HG02943 (cell line): ENCODE data around the gene ACTG1.

ENCODE experiments used
- ATAC-seq: cut with Tn5 transposase; IDR thresholded peaks from one replicate; pipeline ENCODE4 v1.9.1; 2021; ENCODE audit warnings: mild to moderate bottlenecking, low read depth, moderate library complexity; ENCODE audit not compliant: unreplicated experiment

ACTG1 gene

DNA sequence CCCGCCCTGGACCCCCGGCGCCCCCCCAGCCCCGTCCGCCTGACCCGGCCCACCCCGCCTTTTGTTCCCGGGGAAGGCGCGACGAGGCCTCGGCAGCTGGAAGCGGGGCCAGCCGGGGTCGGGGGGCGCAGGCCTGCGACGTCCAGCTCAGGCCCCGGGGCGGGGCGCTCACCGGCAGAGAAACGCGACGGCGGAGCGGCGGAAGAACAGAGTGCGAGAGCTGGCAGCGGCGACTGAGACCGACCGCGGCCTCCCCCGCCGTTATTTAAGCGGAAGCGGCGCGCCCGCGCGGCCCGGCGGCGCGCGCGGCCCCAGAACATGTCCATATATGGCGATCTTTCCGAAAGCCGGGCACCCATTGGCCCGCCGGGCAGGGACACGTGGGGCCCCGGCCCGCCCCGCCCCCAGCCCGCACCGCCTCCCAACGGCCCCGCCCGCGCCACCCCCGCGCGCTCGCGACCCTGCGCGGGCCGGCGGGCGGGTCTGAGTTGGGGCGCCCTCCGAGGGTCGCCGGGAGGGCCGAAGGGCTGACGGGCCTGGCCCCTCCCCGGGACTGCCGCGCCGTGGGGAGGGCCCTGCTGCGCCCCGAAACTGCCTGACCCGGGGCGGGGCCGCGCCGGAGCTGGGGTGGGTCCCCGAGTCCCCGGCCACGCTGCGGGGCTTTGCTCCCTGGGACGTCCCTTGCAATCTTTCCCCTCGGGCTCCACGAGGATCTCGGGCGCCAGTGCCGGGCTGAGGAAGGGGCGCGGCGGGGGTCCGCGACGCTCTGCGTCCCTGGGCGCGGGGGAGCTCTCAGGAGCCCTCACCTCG lies at the start of gene ACTG1:
ACTG1 (minus strand) TSS at position 238 of the 810 bp plus-strand sequence. CDS start 445 bp downstream, outside the sequence.
- peak; percentile 44 for ATAC-seq

DNA sequence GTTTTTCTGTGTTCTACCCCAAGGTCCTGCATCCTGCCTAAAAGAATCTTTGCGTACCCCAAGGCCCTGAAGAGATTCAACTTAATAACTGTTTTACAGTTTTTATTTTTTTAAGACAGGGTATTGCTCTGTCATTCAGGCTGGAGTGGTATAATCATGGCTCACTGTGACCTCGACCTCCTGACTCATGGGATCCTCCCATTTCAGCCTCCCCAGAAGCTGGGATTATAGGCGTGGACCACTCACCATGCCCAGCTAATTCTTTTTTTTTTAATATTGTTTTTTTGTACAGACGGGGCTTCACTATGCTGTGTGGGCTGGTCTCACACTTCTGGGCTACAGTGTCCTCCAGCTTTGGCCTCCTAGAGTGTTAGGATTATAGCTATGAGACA lies 48.9 kb upstream of the ACTG1 start:
- ATAC-seq, result no peak

DNA sequence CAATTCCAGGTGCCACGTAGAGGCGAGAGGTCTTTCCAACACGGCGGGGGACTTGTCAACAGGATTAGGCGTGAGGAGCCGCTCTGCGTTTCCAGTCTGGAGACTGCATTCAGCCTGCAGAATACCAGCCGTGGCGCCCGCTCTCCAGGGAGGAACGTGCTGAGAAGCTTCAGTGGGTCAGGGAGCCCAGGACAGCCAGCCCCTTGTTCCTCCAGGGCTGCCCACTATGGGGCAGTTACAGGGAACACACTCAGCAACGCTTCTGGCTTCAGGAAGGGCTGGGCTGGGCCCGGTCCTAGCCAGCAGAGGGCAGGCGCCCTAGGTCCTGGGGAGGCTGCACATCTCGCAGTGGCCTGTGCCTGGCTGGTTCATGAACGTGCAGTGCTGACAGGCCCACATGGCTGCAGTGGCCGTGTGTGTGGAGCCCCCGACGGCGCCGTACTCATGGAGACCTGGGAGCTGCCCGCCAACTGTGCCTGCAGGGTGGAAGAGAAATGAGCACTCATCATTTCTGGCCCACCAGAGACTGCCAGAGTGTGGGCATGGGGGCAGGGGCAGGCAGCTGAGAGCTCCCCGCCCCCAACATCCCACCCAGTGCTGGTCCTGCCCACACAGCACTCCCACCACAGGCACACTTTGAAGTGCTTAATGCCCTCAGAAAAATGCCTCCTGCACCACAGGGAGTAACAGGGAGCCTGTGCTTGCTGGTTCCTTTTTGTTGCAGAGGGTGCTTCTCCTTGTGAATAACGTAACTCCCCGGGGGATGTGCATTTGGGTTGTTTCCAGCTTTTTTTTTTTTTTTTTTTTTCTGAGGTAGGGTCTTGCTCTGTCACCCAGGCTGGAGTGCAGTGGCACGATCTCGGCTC lies 46.6 kb upstream of the ACTG1 start:
- no peak for ATAC-seq

DNA sequence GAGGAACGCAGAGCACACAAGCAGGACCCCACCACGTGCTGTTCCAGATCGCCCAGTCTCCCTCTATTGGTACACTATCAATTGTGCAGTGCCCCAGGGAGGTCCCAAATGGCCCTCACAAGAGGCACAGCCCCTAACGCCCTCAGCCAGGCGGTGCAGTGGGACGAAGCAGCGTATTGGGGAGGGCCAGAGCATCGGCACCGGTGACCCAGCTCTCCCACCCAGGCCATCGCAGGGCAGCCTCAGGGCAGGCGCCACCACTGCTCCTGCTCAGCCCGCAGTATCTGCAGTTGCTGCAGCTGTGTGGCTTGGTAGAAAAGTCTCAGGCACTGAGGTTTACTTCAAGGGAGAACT lies 45.5 kb upstream of the ACTG1 start:
- ATAC-seq, result no peak

DNA sequence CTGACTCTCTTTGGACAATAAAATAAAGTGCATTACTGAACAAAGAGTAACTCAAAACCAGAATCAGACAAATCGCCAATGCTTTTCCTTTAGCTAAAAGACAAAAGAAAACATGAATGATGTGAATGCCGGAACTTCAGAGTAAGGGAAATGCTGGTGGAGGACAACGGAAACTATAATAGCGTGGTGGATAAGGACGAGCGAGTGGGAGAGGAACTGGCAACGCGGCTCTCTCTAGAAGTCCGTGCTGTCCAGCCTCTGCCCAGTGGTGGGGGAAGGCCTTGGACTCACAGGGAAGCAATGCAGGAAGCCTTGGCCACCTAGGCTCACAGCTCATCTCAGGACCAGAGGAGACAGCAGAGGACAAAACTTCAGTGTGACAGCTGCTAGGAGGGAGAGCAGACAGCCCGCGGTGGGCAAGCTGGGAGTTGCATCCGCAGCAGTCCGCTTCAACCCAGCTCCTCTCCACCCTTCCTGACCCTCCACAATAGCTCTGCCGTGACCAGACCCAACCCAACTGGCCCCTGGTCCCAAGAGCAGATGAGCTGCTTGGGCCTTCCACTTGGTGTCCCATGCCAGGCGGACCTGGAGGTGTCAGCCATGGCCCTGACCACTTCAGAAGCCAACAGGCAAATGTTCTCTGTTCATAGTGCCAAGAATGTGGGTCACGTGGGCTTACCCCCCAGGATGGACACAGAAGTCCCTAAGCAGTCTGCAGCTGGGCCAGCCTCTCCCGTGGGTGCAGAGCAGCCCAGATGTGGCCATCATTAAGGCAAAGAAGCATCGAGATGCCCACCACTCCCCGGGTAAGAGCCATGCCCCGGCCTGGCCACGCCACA lies 44.9 kb upstream of the ACTG1 start:
- ATAC-seq, result no peak

DNA sequence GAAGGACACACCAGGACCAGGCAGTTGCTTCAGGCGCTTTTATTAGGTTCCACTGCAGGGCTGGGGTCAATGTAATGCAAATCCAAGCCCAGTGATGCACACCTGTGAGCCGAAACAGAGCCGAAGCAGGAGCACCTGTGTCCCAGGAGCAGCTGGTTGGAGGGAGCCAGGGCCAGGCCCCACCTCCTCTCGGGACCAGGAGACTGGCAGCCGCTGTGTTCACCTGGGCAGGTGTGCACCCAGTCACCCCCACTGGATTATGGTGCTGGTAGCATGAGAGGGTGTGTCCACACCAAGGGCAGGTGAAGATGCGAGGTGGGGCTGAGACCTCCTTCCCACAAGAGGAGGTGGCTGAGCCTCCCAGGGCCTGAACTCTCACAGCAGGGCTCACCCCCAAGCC lies 44.3 kb upstream of the ACTG1 start:
- ATAC-seq, result no peak

DNA sequence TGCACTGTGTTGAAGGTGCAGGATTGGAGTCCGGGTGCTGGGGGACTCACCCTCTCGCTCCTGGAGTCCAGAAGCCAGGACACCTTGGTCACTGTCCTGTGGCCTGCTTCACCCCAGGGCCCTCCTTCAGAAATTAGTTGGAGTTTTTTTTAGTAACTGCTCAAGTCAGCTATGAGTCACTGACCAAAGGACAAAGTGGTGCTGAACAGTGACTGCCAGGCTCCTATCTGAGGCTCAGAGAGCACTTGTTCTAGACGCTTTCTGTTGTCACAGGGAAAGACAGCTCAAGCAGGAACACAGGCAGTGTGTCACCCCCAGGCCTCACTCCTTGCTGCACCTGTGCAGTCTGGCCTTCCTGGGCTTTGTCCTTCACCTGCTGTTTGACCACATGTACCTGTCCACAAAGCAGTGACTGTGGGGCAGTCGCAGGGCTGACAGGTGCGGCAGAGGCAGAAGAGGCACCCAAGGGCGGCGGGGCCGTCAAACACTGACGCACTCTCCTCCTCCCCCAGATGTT lies 43.6 kb upstream of the ACTG1 start:
- ATAC-seq, result no peak

DNA sequence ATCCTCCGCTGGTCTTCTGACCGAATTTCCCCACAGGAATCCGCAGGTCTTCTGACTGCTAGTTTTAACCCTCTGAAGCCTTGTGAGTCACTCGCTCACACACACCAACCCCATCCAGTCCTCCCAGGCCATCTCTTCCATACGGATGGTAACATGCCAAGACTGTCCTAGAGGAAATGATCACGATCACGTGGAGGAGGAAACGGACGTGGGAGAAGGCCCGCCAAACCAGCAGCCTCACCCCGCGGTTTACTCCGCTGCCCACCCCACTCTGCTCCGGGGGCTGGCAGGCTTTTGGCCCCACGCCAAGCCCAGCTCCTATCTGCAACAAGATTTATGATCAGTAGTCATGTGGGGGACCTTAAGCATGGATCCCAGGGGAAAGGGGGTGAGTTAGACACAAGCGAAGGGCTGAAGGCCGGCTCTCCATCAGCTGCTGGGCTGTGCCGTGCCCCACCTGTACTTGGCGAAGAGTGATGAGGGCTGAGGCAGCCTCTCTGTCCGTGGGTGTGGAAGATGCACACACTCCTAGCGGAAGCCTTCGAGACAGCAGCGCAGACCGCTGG lies 41.1 kb upstream of the ACTG1 start:
- no peak for ATAC-seq

DNA sequence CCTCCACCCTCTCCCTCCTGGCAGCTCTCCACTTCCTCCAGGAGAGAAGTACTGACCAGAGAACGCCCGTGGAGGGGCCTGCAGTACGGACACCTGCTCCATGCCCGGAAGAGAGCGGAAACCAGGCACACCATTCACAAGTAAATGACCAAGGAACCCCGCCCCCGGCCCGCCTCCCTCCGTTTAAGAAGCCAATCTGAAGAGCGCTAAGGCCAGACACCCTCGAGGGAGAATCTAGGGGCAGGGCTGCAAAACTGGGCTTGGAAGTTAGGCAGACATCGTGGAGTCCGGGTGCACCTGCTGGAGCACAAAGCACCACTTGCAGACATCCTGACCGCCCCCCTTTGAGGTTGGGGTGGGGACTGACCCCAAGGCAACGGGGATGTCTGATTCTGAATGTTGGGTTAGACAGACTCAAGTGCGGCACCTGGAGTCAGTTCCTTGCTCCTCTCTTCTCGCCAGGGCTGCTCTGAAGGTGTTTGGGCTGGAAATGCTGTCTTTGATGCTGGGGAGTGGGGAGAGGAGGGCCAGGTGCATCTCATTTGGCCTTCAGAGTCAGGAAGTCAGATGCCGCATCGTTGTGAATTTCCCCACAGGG lies 40.5 kb upstream of the ACTG1 start:
- no peak for ATAC-seq

DNA sequence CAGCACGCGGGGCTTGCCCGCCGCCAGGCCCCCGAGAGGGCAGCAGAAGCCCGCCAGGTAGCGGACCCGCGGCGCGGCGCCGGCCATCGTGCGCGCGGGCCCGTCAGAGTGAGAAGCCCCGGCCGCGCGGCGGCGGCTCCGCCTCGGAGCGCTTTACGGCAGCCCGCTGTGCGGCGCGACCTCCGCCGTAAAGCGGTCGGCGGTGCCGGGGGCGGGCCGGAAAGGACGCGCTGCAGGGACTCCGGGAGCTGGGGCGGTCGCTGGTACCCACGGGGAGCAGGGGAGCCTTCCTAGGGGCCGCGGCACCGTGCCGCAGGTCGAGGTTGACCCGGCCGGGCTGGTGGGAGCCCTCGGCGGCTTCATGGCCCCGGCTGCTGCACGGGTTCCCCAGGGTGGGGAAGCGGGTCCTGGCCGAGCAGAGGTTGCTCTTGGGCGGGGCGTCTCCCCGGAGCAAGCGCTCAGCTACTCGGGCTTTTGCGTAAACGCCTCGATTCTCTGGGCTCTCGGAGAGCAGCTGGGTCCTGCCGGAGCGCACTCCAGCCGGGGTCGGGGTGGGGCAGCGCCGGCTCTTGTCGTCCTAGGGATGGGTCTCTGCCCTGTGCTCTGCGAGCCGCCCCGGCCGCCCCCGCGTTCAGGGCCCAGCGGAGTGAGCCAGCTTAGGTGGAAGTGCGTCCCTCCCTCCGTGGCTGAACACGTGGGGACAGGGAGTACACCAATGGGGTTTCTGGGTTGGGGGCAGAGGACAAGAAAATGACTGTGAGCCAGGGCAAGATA lies 39.8 kb upstream of the ACTG1 start, which contains the start of gene FAAP100:
FAAP100 (minus strand) TSS at position 110 of the 774 bp plus-strand sequence; CDS start at position 87, 23 bp downstream.
- ATAC-seq, result no peak

DNA sequence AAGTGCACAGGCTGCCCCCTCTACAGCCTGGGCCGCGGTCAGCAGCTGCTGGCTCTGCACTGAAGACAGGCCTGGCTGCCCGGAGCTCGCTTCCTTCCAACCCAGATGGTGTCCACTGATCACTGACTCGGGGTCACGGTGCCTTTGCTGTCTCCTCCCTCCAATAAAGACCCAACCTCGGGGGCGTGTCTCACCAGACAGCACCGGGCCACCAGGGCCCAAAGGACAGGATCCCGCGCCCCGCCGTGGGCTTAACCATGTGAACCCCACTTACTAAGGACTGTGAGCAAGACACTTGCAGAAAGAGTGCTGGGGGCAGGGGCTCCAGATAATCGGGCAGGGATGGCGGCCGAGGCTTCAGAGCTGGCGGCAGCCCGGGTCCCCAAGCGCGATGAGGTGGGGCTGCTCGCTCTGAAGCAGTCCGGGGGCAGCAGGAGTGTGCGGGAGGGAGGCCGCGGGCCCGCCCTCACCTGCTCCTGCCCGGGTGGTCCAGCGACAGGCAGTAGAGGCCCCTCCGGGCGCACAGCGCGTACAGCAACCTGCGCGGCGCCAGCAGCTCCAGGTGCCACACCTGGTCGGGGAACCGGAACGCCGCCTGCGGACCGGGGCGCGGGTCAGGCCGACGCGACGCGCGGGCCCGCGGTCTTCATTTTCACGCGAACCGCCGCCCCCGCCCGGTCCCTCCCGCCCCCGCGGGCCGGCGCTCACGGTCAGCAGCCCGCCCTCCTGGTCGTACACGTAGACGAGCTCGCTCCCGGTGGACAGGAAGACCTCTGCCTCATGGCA lies 39.1 kb upstream of the ACTG1 start:
- ATAC-seq, result no peak

DNA sequence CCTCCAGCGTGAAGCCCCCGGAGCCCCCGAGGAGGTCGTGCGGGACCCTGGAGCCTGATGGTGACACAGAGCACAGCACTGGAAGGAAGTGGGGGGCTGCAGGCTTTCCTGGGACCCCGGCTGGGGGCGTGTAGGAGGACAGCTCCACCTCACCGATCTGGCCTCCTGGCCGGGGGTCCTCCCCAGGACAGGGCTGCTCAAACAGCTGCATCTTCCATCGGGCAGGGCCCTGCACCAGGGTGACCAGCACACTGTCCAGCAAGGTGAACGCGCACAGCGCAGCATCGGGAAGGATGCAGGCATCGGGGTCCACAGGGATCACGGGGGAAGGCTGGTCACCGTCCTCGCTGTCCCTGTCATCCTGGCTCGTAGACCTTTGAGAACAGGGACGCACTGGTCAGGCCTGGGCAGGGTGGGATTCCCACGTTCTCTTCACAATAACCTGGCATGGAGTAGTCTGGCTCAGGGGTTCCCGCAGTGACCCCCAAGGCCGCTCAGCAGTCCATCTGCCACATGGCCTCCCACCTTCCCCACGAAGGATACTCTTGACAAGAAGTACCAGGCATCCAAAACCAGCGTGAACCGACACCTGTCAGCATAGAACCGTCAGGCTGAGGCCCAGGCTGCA lies 38.3 kb upstream of the ACTG1 start:
- ATAC-seq, result no peak

DNA sequence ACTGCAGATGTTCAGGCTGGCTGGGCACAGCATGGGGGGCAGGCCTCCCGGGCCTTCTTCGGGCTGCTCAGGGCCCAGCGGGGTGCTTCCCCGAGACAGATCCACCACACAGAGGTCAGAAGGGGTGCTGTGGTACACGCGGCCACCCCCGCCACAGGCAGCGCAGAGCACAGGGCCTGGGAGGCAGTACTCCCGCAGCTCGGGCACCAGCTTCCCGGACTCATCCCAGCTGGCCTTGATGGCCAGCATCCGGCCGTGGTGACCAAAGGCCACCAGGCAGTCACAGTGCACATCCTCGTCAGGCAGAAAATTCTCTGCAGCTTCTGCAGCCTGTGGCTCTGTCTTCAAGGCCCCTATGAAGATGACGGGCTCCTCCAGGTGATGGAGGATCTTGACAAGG lies 37.7 kb upstream of the ACTG1 start:
- ATAC-seq, result no peak

DNA sequence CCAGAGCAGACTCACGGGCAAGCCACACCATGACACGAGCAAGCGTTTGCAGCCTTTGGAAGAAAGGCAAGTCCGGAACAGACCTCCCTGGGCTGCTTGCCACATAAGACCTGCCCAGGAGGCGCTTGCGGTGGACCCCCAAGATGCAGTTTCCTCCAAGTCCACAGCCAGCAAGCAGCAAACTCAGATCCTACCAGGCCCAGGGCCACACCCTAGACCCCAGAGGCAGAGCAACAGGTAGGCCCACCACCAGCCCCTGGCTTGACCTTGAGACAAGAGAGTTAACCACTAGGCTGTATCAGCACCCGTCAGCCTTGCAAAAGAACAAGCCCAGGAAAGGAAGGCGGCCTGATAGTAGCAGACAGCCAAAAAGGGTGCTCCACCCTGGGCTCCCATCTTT lies 37.2 kb upstream of the ACTG1 start:
- no peak for ATAC-seq

DNA sequence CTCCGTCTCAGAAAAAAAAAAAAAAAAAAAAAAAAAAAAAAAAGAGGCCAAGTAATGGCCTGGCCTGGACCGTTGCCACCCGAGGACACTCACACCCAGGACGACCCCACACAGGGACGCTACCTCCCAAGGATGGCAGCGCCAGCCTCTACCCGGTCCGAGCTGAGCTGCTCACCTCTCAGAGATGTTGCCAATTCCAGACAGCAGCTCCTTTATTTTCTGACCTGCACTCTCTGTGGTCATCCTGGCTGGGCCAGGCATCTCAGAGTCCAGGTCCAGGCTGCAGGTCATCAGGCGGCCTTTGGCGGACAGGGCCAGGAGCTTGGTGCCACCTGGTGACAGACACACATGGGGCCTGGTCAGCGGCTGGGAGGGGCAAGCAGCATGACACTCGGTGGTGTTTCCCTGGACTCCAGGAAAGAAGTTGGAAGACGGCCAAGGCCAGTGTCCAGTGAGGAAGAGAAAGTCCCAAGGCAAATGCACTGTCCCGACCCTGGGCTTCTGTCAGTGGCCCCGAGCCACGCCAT lies 36.5 kb upstream of the ACTG1 start:
- ATAC-seq, result no peak

DNA sequence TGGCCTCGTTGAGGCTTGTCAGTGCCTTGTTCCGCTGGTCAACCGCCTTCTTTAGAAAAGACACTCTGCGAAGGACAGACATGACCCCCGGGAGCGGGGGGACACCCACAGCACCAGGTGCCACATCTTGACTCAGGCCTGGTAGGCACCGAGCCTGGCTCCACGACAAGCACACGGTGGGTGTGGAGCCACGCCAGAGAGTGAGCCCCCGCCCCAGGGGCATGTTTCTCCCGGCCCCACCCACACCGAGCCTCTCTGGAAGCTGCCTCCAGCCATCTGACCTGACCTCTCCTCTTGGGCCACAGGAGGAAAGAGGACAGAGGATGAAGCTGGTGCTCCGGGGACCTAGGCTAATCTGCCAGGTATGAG lies 35.0 kb upstream of the ACTG1 start:
- ATAC-seq, result no peak

DNA sequence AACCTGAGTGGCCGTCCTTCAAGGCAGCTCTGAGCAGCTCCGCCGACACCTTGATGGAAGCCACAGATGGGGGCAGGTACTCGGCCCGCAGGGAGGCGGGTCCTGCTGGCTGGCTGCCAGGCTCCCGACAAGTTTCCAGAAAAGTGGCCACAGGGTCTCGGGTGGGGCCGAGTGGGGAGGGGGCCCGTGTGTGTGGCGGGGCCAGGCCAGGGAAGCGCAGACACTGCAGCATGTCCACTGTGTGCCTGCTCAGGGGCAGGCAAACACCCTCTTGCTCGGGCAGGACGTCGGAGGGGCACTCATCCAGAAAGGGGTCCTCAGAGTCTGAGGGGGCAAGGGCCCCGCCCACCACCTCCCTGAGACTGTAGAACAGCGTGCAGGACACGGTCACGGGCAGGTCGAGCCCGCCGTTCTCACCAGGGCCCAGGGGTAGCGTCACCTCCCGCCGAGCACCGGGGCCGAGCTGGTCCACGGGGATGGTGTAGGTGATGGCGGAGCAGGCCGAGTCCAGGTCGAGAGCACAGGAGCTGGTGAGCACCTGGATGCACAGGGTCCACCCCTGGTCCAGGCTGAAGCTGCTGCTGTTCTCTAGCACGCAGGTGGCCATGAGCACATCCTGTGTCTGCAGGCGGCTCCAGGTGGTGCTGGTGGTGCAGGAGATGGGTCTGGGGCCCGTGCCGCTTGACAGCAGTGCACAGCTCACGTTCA lies 34.5 kb upstream of the ACTG1 start:
- ATAC-seq, result no peak
